Measurements from ENCODE around the gene KCTD7.

DNA sequence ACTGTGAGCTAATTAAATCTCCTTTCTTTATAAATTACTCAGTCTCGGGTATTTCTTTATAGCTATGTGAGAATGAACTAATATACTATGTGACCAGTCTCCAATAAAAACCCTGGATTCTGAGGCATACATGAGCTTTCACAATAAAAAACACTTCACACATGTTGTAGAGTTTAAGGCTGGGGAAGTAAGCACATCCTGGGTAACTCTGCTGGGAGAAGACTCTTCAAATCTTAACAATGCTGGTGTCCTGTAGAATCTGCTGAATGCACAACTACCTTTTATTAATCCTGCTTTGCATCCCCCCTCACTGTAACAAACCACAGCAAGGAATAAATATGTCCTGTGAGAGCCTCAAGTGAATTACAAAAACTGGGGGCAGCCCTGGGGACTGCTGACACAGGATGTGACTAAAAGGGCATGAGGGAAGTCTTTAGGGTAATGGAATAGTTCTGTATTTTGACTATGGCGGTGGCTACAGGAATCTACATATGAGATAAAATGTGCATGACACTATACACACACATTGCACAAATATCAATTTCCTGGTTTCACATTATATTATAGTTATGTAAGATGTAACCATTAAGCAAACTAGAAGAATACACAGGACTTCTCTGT lies 45.1 kb upstream of the KCTD7 start:
- TF ChIP-seq CTCF (IDR thresholded peaks at IDR 0.05) (no peak), POLR2A (IDR thresholded peaks at IDR 0.05) (no peak)
